ENCODE data around the gene PIK3AP1.

The PIK3AP1 gene

GRCh38 chr10:96667401-96667800 is 52.9 kb downstream of the PIK3AP1 start:
- H3K4me3 ChIP-seq (replicated peaks; ENCODE audit: insufficient read depth, low read length) = no peak overlapping the region
- H3K27ac ChIP-seq (replicated peaks) = no peak overlapping the region
- no peak for TF ChIP-seq GABPA (IDR thresholded peaks at IDR 0.05; ENCODE audit: low read depth)
- TF ChIP-seq, protein P1, sequence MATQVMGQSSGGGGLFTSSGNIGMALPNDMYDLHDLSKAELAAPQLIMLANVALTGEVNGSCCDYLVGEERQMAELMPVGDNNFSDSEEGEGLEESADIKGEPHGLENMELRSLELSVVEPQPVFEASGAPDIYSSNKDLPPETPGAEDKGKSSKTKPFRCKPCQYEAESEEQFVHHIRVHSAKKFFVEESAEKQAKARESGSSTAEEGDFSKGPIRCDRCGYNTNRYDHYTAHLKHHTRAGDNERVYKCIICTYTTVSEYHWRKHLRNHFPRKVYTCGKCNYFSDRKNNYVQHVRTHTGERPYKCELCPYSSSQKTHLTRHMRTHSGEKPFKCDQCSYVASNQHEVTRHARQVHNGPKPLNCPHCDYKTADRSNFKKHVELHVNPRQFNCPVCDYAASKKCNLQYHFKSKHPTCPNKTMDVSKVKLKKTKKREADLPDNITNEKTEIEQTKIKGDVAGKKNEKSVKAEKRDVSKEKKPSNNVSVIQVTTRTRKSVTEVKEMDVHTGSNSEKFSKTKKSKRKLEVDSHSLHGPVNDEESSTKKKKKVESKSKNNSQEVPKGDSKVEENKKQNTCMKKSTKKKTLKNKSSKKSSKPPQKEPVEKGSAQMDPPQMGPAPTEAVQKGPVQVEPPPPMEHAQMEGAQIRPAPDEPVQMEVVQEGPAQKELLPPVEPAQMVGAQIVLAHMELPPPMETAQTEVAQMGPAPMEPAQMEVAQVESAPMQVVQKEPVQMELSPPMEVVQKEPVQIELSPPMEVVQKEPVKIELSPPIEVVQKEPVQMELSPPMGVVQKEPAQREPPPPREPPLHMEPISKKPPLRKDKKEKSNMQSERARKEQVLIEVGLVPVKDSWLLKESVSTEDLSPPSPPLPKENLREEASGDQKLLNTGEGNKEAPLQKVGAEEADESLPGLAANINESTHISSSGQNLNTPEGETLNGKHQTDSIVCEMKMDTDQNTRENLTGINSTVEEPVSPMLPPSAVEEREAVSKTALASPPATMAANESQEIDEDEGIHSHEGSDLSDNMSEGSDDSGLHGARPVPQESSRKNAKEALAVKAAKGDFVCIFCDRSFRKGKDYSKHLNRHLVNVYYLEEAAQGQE (IDR thresholded peaks at IDR 0.05; ENCODE audit: insufficient replicate concordance, low read depth) = no peak
- TF ChIP-seq CTCF (IDR thresholded peaks at IDR 0.05; ENCODE audit: insufficient read depth, low read length) = no peak
- DNase-seq (ENCODE audit: low read depth in 1 of 2, low spot score in 1 of 2) = no peak
- no peaks in the 10 kb centered on the region for H3K27me3 ChIP-seq (ENCODE audit: insufficient read depth, poor library complexity, severe bottlenecking)

GRCh38 chr10:96666741-96667140 is 53.6 kb downstream of the PIK3AP1 start:
- Histone ChIP-seq H3K4me3 (replicated peaks; ENCODE audit: insufficient read depth, low read length) (no peak overlapping the region), H3K27ac (replicated peaks) (no peak overlapping the region), H3K27me3 (ENCODE audit: insufficient read depth, poor library complexity, severe bottlenecking) (no peaks in the 10 kb centered on the region)
- no peak for TF ChIP-seq SPI1 (IDR thresholded peaks at IDR 0.05; ENCODE audit: borderline replicate concordance, low read depth)
- TF ChIP-seq, protein P1 (IDR thresholded peaks at IDR 0.05; ENCODE audit: insufficient replicate concordance, low read depth) = no peak
- TF ChIP-seq CTCF (IDR thresholded peaks at IDR 0.05; ENCODE audit: insufficient read depth, low read length) = no peak
- TF ChIP-seq GABPA (IDR thresholded peaks at IDR 0.05; ENCODE audit: low read depth) = no peak
- TF ChIP-seq POLR2AphosphoS5 (IDR thresholded peaks at IDR 0.05; ENCODE audit: low read depth) = no peak
- DNase-seq (ENCODE audit: low read depth in 1 of 2, low spot score in 1 of 2) = no peak

- Histone ChIP-seq H3K27me3 (ENCODE audit: insufficient read depth, poor library complexity, severe bottlenecking) (no peaks in the 10 kb centered on the region), H3K27ac (replicated peaks) (no peak overlapping the region), H3K4me3 (replicated peaks; ENCODE audit: insufficient read depth, low read length) (no peak overlapping the region)
- no peak for DNase-seq (ENCODE audit: low read depth in 1 of 2, low spot score in 1 of 2)
- no peak for TF ChIP-seq GABPA (IDR thresholded peaks at IDR 0.05; ENCODE audit: low read depth)
- TF ChIP-seq POLR2AphosphoS5 (IDR thresholded peaks at IDR 0.05; ENCODE audit: low read depth) = no peak
- TF ChIP-seq, protein P1 (IDR thresholded peaks at IDR 0.05; ENCODE audit: insufficient replicate concordance, low read depth) = no peak
- no peak for TF ChIP-seq CTCF (IDR thresholded peaks at IDR 0.05; ENCODE audit: insufficient read depth, low read length)
- no peak for TF ChIP-seq SPI1 (IDR thresholded peaks at IDR 0.05; ENCODE audit: borderline replicate concordance, low read depth)
Observed at GRCh38 chr10:96665306-96665705, 55.0 kb downstream of the PIK3AP1 start.
